NOMO-1 (cell line): ENCODE results near the gene MKS1.

Experiments used
- DNase-seq, 2 experiments: peaks; one replicate each; lab custom pipeline; 2025; ENCODE audit not compliant: unreplicated experiment in 2 of 2; lab: John Stamatoyannopoulos, UW

Gene MKS1

DNA sequence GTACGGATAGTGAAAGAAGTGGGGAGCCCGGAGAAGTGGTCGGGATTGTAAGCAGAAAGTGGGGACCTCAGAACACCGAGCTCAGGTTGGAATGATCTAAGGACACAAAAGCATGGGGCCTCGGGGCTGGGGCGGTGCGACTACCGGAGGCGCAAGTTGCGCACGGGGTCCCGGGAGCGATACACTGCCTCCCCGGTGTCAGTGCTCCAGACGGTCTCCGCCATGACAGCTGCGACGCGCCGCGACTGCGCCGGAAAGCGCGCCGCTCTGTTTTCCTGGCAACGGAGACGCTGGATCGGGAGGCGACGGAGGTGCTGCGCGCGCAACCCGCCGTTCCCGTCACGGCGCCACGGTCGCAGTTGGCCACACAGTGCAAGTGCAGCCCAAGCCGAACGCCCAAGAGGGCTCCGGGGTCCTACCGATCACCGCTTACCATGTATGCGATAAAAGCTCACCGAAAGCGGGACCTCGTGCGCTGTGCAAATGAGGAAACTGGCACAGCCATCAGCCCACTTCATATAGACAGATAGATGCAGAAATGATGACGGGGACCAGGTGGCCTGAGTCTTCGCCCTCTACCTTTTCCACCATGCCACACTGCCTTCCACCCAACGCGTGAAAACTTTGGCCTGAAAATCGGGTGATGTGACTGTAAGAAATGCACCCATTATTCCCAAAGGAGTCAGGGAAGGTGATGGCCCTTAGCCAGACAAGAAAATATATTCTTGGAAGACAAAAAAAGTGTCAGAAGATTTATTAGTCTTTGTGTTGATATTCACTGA, at the start of gene MKS1:
MKS1 (minus strand) TSS at position 249 of the 782 bp plus-strand sequence; CDS start at position 224, 25 bp downstream.
- DNase-seq = peak; percentile 94

DNA sequence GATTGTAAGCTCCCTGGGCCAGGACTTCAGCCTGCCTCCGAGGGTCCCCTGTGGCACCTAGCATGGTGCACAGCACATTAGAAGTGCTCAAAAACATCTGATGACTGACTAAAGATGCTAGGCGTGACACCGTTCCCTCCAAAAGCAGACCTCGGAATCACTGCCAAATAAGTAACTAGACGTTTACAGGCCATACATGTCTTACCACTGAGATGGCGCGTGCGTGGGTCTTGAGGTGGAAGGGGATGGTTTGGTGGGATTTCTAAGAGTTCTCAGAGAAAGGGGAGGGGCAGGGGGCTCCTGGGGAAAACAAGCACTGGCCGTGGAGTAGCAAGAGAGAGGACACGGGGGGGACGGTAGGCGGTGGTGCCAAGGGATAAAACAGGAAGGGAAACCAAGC, 49.3 kb upstream of the MKS1 start:
- DNase-seq = no peak

DNA sequence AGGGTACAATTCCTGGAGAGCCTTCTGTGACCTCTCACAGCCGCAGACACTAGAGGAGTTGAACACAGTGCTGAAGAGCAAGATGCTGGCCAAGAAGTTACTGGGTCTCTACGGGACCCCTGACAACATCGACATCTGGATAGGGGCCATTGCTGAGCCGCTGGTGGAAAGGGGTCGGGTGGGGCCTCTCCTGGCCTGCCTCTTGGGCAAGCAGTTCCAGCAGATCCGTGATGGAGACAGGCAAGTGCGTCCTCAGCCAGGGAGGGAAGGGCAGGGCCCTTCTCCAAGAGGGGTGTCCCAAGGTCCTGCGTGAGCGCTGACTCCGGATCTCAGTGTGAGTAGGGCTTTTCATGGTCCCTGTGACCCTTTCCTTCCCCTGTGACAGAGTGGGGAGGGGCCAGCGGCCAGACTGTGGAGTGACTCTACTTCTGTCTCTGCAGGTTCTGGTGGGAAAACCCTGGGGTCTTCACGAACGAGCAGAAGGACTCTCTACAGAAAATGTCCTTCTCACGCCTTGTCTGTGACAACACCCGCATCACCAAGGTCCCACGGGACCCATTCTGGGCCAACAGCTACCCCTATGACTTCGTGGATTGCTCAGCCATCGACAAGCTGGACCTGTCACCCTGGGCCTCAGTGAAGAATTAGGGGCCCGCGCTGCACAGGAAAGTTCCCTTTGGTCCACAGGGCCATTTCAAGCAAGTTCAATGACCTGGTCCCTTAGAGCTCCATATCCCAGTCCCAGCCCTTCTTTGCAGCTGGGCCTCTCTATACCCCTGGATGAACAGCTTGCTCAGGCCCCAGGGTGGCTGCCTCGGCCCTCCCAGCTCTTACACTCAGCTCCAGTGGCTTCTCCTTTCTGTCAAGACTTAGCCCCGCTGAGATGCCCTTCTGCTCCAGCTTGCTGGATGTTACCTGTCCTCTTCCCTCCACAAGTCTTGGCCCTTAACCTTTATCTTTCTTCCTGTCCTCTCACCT, 48.6 kb upstream of the MKS1 start:
- DNase-seq = no peak

DNA sequence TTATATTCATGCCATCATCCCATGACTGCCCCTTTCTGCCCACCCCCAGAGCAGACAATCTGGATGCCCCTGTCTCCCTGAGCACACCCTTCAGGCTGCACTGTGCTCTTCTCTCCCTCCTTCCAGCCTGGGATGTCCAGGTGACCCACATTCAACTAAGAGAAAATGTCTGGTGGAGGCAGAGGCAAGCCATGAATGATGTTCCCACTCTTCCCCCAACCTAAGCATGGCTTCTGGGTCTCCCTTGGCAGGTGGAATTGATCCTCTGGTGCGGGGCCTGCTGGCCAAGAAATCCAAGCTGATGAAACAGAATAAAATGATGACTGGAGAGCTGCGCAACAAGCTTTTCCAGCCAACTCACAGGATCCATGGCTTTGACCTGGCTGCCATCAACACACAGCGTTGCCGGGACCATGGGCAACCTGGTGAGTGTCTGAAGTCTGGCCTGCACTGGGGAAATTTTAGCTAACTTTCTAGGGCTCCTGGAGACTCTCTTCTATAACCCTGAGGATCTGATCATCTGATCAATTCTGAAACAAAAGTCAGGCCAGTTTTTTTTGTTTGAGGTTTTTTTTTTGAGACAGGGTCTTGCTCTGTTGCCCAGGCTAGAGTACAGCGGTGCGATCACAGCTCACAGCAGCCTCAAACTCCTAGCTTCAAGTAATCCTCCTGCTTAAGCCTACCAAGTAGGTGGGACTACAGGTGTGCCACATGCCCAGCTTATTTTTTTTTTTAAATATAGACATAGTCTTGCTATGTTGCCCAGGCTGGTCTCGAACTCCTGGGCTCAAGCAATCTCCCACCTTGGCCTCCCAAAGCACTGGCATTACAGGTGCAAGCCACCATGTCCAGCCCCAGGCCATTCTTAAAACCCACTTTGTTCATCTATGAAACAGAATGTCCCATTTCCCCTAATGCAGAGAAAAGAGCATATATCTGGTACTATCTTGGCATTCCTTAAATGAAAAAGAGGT, 47.1 kb upstream of the MKS1 start:
- no peak for DNase-seq

DNA sequence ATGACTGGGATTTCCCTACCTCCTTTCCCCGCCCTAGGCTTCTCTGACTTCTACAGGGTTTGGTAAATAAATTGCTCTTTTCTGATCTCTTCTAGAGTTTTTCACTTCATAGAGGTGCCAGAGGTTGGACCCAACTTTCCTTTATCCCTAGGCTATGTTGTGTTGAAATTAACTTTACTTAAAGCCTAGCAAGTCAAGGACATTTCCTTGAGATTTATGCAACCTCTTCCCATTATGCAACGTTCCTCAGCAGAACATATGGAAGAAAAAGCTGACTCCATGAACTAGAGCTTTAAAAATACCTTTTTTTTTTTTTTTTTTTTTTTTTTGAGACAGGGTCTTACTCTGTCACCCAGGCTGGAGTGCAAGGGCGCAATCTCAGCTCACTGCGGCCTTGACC, 46.2 kb upstream of the MKS1 start:
- no peak for DNase-seq

DNA sequence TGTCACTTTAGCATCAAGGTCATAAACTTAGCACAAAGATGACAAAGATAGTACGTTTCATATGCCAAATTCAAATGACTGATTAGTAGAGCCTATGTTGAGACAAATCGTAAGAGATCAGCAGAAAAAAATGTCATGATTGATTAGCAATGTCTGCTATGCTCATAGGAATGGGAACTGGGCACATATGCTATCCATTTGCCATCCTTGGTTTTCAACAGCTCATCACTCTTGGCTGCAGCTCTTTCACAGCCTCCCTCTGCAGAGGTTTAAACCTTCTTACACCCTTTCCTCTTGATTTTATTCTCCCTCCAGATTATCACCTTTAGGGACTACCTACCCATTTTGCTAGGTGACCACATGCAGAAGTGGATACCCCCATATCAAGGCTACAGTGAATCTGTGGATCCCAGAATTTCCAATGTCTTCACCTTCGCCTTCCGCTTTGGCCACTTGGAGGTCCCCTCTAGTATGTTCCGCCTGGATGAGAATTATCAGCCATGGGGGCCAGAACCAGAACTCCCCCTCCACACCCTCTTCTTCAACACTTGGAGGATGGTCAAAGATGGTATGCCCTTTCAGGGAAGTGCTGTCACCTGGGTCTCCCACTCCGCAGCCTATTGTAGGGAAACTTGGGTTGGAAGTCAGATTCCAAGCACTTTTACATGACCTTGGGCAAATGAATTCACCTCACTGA, 45.5 kb upstream of the MKS1 start:
- no peak for DNase-seq

DNA sequence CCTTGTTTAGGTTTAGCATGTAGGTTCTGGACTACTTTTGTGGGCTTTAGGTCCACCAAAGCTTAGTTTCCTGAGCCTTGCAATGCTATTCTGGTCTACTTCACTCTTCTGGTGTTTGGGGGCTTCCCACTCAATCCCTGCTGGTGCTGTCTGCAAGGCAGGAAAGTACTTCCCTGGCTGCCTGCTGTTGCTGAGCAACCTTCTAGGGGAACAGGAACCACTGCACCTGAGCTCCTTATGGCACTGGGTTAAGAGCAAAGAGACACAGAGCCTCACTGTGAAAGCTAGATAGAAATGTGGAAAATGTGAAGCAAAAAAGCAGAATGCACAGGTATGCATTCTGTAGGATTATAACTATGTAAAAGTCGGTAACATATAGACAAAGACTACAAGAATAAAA, 44.7 kb upstream of the MKS1 start:
- no peak for DNase-seq

DNA sequence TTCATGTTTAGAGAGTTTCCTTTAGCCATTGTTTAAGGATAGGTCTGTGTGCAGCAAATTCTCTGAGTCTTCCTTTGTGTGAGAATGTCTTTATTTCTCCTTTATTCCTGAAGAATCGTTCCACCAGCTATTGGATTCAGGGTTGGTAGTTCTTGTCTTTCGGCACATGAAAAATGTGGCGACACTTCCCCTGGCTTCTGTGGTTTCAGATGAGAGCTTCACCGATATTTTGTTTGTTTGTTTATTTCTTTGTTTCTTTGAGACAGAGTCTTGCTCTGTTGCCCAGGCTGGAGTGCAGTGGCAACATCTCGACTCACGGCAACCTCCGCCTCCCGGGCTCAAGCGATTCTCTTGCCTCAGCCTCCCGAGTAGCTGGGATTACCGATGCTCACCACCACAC, 43.1 kb upstream of the MKS1 start:
- DNase-seq = no peak

DNA sequence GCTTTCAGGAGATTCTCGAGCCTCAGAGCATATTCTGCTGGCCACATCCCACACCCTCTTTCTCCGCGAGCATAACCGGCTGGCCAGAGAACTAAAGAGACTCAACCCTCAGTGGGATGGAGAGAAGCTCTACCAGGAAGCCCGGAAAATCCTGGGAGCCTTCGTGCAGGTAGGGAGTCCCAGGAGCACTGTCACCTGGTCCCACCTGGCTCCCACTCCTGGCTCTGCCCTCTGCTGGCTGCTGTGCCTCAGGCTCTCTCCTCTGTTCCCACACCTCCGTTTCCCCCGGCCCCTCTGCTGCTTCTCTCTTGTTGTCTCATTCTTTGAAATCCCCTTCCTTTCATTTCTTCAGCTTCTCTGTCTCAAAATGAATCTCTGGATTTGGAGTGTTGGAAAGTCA, 35.7 kb upstream of the MKS1 start:
- no peak for DNase-seq

DNA sequence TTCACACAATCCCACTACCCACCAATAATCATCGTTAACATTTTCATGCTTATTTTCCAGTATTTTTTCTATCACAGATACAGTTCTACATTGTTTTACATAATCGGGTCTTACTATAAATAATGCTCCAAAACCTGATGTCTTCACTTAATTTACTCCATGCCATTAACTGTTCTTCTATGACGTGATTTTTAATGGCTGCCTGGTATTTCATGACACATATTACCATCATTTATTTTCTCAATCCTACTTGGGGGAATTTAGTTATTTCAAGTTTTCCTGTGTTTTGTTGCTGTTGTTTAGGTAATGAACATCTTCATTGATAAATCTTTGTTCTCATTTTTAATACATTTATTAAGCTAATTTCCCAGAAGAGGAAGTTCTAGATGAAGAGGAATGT, 34.0 kb upstream of the MKS1 start:
- DNase-seq = no peak

DNA sequence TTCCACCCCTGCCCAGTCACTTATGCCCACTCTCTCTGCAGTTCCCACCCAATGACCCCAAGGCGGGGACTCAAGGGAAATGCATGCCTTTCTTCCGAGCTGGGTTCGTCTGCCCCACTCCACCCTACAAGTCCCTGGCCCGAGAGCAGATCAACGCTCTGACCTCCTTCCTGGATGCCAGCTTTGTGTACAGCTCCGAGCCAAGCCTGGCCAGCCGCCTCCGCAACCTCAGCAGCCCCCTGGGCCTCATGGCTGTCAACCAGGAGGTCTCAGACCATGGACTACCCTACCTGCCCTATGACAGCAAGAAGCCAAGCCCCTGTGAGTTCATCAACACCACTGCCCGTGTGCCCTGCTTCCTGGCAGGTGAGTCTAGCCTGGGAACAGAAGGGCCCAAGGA, 33.1 kb upstream of the MKS1 start:
- DNase-seq = no peak

DNA sequence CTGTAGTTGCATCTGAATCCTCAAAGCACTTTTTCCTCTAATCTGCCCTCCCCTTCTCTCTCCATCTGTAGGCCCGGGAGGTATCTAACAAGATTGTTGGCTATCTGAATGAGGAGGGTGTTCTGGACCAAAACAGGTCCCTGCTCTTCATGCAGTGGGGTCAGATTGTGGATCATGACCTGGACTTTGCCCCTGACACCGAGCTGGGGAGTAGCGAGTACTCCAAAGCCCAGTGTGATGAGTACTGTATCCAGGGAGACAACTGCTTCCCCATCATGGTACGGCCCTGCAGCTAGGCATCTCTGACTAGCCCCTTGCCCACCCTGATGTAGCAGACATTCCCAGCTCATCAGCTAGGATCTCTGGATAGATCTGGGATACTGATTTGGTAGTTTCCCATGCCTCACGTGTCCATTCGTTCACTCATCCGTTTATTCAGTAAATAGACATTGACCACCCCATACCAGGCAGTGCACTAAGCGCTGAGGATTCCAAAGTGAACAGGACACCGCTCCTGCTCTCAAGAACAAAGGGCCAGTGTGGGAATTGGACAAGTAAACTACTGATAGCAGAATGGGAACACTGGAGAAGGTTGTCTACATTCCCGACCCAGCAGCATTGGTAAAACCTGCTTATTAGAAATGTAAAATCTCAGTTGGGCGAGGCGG, 31.4 kb upstream of the MKS1 start:
- no peak for DNase-seq

DNA sequence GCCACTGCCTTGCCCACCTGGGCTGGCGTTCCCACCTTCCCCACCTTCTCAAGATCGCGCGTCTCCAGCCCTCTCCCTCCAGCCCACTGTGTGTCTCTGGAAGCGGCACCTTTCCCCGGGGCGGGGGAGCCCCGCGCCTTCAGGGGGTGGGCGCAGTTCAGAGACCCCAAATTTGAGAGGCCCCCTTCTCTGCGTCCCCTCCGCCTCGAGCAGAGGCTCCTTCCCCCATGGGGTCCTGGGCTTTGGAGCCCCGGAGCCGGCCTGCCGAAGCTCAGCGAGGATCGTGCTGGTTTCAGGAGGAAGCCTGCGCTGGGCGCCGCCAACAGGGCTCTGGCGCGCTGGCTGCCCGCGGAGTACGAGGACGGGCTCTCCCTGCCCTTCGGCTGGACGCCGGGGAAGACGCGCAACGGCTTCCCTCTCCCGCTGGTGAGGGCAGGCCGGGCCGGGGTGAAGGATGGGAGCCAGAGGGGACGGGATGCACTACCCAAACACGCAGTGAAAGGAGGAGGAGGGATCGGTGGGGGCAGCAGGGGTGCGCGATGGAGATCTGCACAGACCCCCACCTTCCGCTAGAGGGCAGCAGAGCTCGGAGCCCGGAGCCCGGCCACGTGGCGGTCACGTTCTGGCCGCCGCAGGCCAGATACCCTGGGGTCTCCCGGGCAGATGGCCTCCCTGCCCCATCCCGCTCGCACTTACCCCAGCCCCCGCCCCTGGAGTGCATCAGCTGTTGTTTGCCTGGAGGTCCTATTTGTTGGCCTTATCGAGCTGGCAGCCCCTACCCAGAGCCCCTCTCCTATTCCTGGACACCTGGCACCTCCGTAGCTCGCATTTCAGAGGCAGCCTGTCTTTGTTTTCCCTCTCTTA, 30.4 kb upstream of the MKS1 start:
- DNase-seq = peak; percentile 62 to 68

DNA sequence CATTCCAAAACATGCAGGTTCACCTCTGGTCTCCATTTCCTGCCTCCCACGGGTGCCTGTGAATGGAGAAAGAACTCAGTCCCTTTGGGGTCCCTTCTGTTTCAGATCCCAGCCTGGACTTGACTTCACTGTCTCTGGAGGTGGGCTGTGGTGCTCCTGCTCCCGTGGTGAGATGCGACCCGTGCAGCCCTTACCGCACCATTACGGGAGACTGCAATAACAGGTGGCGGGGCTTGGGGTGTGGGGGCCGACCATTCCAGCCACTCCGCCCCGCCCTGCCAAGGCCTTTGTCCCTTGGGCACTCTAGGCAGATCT, 29.9 kb upstream of the MKS1 start:
- no peak for DNase-seq

DNA sequence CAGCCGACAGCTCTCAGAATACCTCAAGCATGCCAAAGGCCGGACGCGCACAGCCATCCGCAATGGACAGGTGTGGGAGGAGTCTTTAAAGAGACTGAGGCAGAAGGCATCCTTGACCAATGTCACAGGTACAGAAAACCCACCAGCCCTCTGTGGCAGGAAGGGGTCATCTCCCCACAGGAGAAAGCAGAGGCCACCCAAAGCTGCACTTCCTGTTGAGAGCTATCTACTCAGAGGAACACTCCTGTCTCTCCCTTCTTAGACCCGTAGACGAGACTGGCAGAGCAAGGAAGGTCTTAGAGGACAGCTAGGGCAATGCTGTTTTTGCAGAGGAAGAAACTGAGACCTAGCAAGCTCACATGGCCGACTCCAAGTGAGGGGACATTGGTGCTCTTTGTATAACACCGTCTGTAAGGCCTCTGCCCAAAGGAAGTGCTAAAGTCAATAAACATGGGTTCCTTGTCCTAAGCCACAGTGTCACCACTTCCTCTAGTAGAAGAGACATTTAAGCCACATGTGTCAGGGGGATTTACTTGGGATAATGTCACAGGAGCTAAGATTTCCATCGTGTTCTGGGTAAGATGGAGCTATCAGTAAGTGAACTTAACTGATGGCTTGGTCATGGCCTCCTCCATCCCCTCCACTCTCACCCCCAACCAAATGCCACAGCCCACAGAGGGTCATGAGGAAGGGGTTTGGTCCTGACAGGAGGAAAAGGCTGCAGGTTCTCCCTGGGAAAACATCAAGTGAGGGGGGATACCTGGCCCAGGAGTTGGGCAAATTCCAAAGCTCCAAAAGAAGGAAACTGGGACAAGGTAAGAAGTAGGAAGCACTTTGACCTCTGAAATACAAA, 28.7 kb upstream of the MKS1 start:
- DNase-seq = peak; percentile 38 to 45

DNA sequence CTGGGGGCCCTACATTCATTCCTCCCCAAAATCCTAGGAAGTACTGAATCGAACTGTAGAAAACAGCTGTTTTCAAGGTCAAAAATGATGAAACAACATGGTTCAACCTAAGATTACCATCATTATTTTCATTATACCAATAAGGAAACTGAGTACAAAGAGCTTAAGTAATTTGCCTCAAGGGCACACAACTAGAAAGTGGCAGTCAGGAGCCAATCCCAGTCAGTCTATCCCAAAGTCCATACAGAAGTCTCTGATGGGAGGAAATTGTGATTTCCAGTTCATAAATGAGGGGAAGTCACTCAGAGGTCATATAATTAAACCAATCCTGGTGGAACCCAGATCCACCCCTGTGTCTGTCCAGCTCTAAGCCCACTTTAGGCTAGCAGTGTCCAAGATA, 27.7 kb upstream of the MKS1 start:
- no peak for DNase-seq

DNA sequence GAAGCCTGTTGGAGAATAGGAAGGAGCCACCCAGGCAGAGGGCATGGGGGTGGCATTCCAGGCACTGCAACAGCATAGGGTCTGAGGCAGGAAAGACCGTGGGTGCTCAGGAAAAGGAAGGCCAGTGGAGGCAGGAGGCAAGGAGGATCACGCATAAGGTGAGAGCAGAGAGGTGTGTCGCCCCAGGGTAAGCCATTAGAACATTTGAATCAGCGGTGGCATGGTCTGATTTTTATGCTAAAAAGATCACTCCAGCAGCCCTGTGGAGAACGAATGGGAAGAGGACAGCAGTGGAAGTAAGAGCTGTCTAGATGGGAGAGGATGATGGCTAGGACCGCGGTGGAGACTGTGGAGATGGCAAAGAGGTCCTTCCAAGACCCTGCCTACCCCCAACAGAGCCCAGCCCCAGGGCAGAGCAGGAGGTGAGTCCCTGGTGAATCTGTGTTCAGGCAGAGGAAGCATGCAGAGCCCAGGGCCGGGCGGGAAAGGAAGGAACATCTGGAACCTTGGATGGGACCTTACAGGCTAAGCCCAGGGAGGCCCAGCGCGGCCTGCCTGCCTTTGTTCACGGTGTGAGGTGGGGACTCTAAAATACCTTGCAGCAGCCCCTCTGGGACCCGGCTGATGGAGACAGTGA, 27.2 kb upstream of the MKS1 start:
- no peak for DNase-seq
